ACHN (cell line): ENCODE measurements around the gene PROC.

Source experiments
- DNase-seq: peaks from one replicate; pipeline ENCODE4 v3.0.0-alpha.2; 2015
- in situ Hi-C: cut with HindIII; loops from 2 replicates; pipeline ENCODE4 v1.10.0; 2017; ENCODE audit warnings: low sequenced_read_pairs, low pct_ligation_motif_present, low pct_unique_long_range_greater_than_20kb

Gene PROC

DNA sequence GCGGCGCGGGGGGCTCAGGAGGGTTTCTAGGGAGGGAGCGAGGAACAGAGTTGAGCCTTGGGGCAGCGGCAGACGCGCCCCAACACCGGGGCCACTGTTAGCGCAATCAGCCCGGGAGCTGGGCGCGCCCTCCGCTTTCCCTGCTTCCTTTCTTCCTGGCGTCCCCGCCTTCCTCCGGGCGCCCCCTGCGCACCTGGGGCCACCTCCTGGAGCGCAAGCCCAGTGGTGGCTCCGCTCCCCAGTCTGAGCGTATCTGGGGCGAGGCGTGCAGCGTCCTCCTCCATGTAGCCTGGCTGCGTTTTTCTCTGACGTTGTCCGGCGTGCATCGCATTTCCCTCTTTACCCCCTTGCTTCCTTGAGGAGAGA lies 5.2 kb downstream of the PROC start:
- DNase-seq, result no peak
- in situ Hi-C loops, result no loop called here

DNA sequence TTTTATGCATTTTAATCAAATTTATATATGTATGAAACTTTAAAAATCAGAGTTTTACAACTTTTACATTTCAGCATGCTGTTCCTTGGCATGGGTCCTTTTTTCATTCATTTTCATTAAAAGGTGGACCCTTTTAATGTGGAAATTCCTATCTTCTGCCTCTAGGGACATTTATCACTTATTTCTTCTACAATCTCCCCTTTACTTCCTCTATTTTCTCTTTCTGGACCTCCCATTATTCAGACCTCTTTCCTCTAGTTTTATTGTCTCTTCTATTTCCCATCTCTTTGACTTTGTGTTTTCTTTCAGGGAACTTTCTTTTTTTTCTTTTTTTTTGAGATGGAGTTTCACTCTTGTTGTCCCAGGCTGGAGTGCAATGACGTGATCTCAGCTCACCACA lies 5.7 kb downstream of the PROC start:
- no peak for DNase-seq
- in situ Hi-C loops, result no loop called here

DNA sequence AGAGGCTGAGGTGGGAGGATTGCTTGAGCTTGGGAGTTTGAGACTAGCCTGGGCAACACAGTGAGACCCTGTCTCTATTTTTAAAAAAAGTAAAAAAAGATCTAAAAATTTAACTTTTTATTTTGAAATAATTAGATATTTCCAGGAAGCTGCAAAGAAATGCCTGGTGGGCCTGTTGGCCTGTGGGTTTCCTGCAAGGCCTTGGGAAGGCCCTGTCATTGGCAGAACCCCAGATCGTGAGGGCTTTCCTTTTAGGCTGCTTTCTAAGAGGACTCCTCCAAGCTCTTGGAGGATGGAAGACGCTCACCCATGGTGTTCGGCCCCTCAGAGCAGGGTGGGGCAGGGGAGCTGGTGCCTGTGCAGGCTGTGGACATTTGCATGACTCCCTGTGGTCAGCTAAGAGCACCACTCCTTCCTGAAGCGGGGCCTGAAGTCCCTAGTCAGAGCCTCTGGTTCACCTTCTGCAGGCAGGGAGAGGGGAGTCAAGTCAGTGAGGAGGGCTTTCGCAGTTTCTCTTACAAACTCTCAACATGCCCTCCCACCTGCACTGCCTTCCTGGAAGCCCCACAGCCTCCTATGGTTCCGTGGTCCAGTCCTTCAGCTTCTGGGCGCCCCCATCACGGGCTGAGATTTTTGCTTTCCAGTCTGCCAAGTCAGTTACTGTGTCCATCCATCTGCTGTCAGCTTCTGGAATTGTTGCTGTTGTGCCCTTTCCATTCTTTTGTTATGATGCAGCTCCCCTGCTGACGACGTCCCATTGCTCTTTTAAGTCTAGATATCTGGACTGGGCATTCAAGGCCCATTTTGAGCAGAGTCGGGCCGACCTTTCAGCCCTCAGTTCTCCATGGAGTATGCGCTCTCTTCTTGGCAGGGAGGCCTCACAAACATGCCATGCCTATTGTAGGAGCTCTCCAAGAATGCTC lies 6.6 kb downstream of the PROC start:
- no peak for DNase-seq
- in situ Hi-C loops, result no loop called here

DNA sequence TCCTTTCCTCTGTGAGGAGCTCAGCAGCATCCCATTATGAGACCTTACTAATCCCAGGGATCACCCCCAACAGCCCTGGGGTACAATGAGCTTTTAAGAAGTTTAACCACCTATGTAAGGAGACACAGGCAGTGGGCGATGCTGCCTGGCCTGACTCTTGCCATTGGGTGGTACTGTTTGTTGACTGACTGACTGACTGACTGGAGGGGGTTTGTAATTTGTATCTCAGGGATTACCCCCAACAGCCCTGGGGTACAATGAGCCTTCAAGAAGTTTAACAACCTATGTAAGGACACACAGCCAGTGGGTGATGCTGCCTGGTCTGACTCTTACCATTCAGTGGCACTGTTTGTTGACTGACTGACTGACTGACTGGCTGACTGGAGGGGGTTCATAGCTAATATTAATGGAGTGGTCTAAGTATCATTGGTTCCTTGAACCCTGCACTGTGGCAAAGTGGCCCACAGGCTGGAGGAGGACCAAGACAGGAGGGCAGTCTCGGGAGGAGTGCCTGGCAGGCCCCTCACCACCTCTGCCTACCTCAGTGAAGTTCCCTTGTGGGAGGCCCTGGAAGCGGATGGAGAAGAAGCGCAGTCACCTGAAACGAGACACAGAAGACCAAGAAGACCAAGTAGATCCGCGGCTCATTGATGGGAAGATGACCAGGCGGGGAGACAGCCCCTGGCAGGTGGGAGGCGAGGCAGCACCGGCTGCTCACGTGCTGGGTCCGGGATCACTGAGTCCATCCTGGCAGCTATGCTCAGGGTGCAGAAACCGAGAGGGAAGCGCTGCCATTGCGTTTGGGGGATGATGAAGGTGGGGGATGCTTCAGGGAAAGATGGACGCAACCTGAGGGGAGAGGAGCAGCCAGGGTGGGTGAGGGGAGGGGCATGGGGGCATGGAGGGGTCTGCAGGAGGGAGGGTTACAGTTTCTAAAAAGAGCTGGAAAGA lies 7.6 kb downstream of the PROC start:
- DNase-seq, result no peak
- in situ Hi-C loops, result no loop called here

- in situ Hi-C loops, result no loop called here
- no peak for DNase-seq
Observed at GRCh38 chr2:127426501-127427354, 8.5 kb downstream of the PROC start.

DNA sequence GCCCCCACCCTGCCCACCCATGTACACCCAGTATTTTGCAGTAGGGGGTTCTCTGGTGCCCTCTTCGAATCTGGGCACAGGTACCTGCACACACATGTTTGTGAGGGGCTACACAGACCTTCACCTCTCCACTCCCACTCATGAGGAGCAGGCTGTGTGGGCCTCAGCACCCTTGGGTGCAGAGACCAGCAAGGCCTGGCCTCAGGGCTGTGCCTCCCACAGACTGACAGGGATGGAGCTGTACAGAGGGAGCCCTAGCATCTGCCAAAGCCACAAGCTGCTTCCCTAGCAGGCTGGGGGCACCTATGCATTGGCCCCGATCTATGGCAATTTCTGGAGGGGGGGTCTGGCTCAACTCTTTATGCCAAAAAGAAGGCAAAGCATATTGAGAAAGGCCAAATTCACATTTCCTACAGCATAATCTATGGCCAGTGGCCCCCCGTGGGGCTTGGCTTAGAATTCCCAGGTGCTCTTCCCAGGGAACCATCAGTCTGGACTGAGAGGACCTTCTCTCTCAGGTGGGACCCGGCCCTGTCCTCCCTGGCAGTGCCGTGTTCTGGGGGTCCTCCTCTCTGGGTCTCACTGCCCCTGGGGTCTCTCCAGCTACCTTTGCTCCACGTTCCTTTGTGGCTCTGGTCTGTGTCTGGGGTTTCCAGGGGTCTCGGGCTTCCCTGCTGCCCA lies 9.3 kb downstream of the PROC start:
- no peak for DNase-seq
- in situ Hi-C loops, result no loop called here

DNA sequence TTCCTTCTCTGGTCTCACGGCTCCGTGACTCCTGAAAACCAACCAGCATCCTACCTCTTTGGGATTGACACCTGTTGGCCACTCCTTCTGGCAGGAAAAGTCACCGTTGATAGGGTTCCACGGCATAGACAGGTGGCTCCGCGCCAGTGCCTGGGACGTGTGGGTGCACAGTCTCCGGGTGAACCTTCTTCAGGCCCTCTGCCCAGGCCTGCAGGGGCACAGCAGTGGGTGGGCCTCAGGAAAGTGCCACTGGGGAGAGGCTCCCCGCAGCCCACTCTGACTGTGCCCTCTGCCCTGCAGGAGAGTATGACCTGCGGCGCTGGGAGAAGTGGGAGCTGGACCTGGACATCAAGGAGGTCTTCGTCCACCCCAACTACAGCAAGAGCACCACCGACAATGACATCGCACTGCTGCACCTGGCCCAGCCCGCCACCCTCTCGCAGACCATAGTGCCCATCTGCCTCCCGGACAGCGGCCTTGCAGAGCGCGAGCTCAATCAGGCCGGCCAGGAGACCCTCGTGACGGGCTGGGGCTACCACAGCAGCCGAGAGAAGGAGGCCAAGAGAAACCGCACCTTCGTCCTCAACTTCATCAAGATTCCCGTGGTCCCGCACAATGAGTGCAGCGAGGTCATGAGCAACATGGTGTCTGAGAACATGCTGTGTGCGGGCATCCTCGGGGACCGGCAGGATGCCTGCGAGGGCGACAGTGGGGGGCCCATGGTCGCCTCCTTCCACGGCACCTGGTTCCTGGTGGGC lies 10.0 kb downstream of the PROC start:
- DNase-seq, result no peak
- in situ Hi-C loops, result no loop called here

- DNase-seq, result no peak
- in situ Hi-C loops, result no loop called here
Observed at GRCh38 chr2:127428815-127429109, 10.5 kb downstream of the PROC start.

DNA sequence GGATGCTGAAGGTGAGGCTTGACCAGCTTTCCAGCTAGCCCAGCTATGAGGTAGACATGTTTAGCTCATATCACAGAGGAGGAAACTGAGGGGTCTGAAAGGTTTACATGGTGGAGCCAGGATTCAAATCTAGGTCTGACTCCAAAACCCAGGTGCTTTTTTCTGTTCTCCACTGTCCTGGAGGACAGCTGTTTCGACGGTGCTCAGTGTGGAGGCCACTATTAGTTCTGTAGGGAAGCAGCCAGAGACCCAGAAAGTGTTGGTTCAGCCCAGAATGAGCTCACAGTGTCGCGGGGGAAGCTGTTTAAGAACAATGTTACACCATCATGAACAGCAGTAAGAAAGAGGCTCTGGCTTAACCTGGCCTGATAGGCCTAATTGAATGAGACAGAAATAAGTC lies 11.1 kb downstream of the PROC start:
- in situ Hi-C loops, result no loop called here
- no peak for DNase-seq

- in situ Hi-C loops, result no loop called here
- no peak for DNase-seq
Observed at GRCh38 chr2:127429844-127430425, 11.7 kb downstream of the PROC start.

- DNase-seq, result no peak
- in situ Hi-C loops, result no loop called here
Observed at GRCh38 chr2:127431408-127432023, 13.3 kb downstream of the PROC start.

- in situ Hi-C loops, result no loop called here
Observed at GRCh38 chr2:127434515-127434914, 16.3 kb downstream of the PROC start.

GRCh38 chr2:127437056-127437455 lies 18.8 kb downstream of the PROC start:
- no peak for DNase-seq
- in situ Hi-C loops, result no loop called here

More at GRCh38 chr2:127434515-127434914, 16.3 kb downstream of the PROC start:
- DNase-seq, result no peak

GRCh38 chr2:127437781-127438726 lies 19.8 kb downstream of the PROC start:
- DNase-seq, result no peak
- in situ Hi-C loops, result no loop called here

DNA sequence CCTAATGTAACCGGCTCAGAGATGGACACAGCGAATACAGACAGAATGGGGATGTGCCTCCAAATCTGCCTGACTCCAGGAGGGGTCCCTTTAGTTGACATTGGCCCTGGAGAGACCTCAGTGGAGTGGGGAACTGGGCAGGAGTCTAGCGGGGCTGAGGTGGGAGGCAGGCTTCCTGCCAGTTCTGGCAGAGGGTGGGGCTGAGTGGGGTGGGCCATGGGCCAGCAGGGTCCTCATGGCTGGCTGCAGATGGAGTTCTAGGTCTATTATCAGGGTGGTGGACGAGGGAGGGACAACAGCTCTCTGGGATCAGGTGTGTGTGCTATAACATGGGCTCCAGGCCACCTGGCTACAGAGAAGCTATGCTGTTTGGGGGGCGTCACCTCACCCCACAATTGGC lies 21.1 kb downstream of the PROC start:
- in situ Hi-C loops, result no loop called here
- DNase-seq, result no peak

DNA sequence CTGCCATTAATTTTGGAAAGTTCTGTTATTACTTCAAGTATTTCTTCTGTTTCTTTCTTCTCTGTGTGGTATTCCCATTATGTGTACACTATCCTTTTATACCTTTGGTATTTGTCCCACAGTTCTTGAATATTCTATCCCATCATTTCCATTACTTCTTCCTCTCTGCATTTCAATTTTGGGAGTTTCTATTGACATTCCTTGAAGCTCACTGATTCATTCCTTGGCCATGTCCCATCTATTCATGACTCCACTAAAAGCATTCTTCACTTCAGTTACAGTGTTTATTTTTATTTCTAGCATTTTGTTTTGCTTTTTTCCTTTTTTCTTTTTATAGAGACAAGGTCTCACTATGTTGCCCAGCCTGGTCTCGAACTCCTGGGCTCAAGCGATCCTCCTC lies 30.3 kb downstream of the PROC start:
- DNase-seq, result no peak
- in situ Hi-C loops, result no loop called here
